Activated CD8-positive, alpha-beta T cell treated with anti-CD3 and anti-CD28 coated beads for 36 hours (primary cell): ENCODE results near the gene GAL3ST2. TPM values are rescaled to one million over a fixed set of nuclear protein-coding genes. Genes with fewer than 3 reads are reported as not detected.
"Not testable (repeated sequence)": the region's sequence is repeated elsewhere in the genome, so short reads cannot be mapped to it uniquely, and the experiment has no call there.

Experiments
- ATAC-seq: fragments of 200-7000 bp; cut with Tn5 transposase; one replicate; pipeline ENCODE4 v1.10.0; 2021; ENCODE audit warnings: mild to moderate bottlenecking, moderate library complexity
- CTCF ChIA-PET: fragments of 350-600 bp; sonication (Branson Sonifier 250); formaldehyde crosslinking; loops from one replicate; lab custom pipeline; 2021; ENCODE audit warnings: antibody characterized with exemption; lab: Charles Lee
- POLR2A ChIA-PET: fragments of 350-600 bp; sonication (Branson Sonifier 250); formaldehyde crosslinking; loops from one replicate; lab custom pipeline; 2021; ENCODE audit warnings: antibody characterized with exemption; lab: Charles Lee
- DNase-seq: peaks from one replicate; pipeline ENCODE4 v3.0.0-alpha.2; 2020
- H3K27ac Mint-ChIP-seq: one replicate; pipeline ENCODE4 v1.8.0; 2021; ENCODE audit warnings: mild to moderate bottlenecking, mixed read lengths
- H3K27me3 Mint-ChIP-seq: one replicate; pipeline ENCODE4 v1.8.0; 2021; ENCODE audit warnings: mixed read lengths
- H3K36me3 Mint-ChIP-seq: one replicate; pipeline ENCODE4 v1.8.0; 2021; ENCODE audit warnings: low read depth, mixed read lengths
- H3K4me1 Mint-ChIP-seq: one replicate; pipeline ENCODE4 v1.8.0; 2021; ENCODE audit warnings: low read depth, mixed read lengths
- H3K4me3 Mint-ChIP-seq: one replicate; pipeline ENCODE4 v1.8.0; 2021; ENCODE audit warnings: mild to moderate bottlenecking, moderate library complexity, mixed read lengths
- H3K9me3 Mint-ChIP-seq: one replicate; pipeline ENCODE4 v1.8.0; 2021; ENCODE audit warnings: mixed read lengths
- intact Hi-C: fragments of 100-400 bp; cut with micrococcal nuclease; formaldehyde crosslinking; loops from one replicate; pipeline ENCODE4 v1.10.0; 2022
- total RNA-seq, 2 experiments: library from RNA; stranded (reverse); gene quantifications; one replicate each; pipeline ENCODE4 v1.2.3, GENCODE V29; 2021
- TF ChIP-seq, protein P1 (sequence below): fragments of 200-600 bp; IDR thresholded peaks from one replicate; pipeline ENCODE4 v1.8.0; 2022; ENCODE audit warnings: antibody characterized with exemption, mild to moderate bottlenecking

Gene GAL3ST2
- total RNA-seq, 2 experiments from 2014 or later, result 0.89 to 0.95 TPM

DNA sequence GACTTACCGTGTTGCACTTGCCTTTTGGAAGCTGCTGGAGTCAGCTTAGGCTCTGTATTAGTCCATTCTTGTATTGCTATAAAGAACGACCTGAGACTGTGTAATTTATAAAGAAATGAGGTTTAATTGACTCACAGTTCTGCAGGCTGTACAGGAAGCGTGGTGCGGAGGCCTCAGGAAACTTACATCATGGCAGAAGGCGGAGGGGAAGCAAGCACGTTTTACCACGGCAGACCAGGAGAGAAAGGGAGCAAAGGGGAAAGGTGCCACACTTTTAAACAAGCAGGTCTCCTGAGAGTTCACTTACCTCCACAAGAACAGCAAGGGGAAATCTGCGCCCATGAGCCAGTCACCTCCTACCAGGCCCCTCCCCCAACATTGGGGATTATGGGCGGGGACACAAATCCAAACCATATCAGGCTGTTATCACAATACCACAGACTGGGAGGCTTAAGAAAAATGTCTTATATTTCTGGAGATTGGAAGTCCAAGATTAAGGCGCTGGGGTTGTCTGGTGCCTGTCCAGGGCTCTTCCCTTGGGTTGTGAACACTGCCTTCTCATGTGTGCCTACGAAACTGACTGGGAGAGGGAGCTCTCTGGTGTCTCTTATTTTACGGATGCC is 45.8 kb upstream of the GAL3ST2 start:
- no peak overlapping the region for H3K4me3 Mint-ChIP-seq
- no peaks in the 10 kb centered on the region for H3K9me3 Mint-ChIP-seq
- ChIA-PET POLR2A (interaction anchor here (1.0 to 4.2 kb wide), 4 partner anchors 8 to 42 kb away, joined by 3 to 15 read pairs (median 6); partner anchors contain the start of gene ING5), CTCF (interaction anchor here (1.0 to 5.4 kb wide), 5 partner anchors 10 to 148 kb away, joined by 4 to 38 read pairs (median 5); partner anchors contain the start of gene ING5)
- H3K27ac Mint-ChIP-seq, result peak overlapping the region; percentile 68
- H3K4me1 Mint-ChIP-seq, result peaks cover 31% of the 10 kb centered on the region
- H3K27me3 Mint-ChIP-seq, result no peaks in the 10 kb centered on the region
- TF ChIP-seq, protein P1, sequence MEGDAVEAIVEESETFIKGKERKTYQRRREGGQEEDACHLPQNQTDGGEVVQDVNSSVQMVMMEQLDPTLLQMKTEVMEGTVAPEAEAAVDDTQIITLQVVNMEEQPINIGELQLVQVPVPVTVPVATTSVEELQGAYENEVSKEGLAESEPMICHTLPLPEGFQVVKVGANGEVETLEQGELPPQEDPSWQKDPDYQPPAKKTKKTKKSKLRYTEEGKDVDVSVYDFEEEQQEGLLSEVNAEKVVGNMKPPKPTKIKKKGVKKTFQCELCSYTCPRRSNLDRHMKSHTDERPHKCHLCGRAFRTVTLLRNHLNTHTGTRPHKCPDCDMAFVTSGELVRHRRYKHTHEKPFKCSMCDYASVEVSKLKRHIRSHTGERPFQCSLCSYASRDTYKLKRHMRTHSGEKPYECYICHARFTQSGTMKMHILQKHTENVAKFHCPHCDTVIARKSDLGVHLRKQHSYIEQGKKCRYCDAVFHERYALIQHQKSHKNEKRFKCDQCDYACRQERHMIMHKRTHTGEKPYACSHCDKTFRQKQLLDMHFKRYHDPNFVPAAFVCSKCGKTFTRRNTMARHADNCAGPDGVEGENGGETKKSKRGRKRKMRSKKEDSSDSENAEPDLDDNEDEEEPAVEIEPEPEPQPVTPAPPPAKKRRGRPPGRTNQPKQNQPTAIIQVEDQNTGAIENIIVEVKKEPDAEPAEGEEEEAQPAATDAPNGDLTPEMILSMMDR, result no peak
- intact Hi-C loops, result loop anchor here (10.0 kb wide), 1 partner anchor 134 kb away; the partner anchor contains the start of gene RTP5
- DNase-seq, result peak; percentile 46
- peaks cover 6% of the 10 kb centered on the region for H3K36me3 Mint-ChIP-seq
- no peak for ATAC-seq

DNA sequence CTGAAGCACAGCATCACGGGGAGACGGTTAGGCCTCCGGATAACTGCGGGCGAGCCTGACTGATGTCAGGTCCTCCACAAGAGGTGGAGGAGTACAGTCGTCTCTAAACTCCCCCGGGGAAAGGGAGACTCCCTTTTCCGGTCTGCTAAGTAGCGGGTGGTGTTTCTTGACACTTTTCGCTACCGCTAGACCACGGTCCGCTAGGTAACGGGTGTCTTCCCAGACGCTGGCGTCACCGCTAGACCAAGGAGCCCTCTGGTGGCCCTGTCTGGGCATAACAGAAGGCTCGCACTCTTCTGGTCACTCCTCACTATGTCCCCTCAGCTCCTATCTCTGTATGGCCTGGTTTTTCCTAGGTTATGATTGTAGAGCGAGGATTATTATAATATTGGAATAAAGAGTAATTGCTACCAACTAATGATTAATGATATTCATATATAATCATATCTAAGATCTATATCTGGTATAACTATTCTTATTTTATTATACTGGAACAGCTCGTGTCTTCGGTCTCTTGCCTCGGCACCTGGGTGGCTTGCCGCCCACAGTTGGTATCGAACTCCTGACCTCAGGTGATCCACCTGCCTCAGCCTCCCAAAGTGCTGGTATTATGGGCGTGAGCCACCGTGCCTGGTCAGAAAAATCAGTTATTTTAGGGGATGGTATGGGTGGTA is 44.0 kb upstream of the GAL3ST2 start:
- CTCF ChIA-PET, result interaction anchor here (0.8 to 5.4 kb wide), 8 partner anchors 8 to 146 kb away, joined by 3 to 38 read pairs (median 4); partner anchors contain the start of genes ING5 and RTP5
- intact Hi-C loops, result loop anchor here (10.0 kb wide), 1 partner anchor 132 kb away; the partner anchor contains the start of gene RTP5
- H3K4me1 Mint-ChIP-seq, result peaks cover 39% of the 10 kb centered on the region
- H3K4me3 Mint-ChIP-seq, H3K27me3 Mint-ChIP-seq, H3K9me3 Mint-ChIP-seq, H3K27ac Mint-ChIP-seq, ATAC-seq: not testable (repeated sequence)
- POLR2A ChIA-PET, result interaction anchor here (0.7 kb wide), 1 partner anchor 17 kb away, joined by 3 read pairs; no protein-coding TSS in a partner anchor
- DNase-seq, result peak; percentile 77
- TF ChIP-seq, protein P1, result peak; percentile 57
- peaks cover 11% of the 10 kb centered on the region for H3K36me3 Mint-ChIP-seq

DNA sequence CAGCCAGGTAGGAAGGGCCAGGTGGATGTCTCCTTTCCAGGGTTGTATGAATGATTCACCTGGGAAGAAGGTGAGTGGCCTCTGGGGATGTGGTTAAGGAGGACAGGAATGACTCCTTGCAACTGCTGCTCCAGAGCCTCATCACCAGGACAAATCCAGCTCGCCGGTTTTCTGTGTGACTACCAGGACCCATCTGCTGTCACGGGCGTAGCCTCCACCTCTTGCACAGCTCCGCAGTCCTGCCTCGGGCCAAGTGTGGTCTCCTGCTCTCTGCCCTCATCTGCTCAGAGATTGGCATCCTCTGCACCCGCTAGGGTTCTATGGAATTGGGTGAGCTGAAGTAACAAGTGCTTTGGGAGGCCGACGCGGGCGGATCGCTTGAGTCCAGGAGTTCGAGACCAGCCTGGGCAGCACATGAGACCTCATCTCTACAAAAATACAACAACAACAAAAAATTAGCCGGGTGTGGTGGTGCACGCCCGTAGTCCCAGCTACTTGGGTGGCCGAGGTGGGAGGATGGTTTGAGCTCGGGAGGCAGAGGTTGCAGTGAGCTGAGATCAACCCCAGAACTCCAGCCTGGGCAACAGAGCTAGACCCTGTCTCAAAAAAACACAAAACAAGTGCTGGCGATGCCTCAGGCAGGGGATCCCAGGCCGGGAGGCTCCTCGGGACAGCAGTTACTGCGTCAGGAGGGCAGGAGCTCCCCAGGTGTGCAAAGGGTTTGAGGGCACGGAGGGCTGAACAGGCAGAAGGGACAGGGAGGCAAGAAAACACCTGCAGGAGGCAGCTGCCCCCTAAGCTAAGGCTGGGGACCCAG is 43.0 kb upstream of the GAL3ST2 start:
- Mint-ChIP-seq H3K27me3 (no peaks in the 10 kb centered on the region), H3K4me3 (peak overlapping the region; percentile 47), H3K9me3 (no peaks in the 10 kb centered on the region), H3K4me1 (peaks cover 44% of the 10 kb centered on the region), H3K27ac (no peak overlapping the region), H3K36me3 (peaks cover 16% of the 10 kb centered on the region)
- ChIA-PET POLR2A (interaction anchor here (1.3 to 2.9 kb wide), 5 partner anchors 9 to 148 kb away, joined by 6 to 15 read pairs (median 11); partner anchors contain the start of genes DTYMK, ING5 and RTP5), CTCF (interaction anchor here (0.7 to 5.4 kb wide), 9 partner anchors 10 to 145 kb away, joined by 3 to 38 read pairs (median 3); partner anchors contain the start of gene ING5)
- TF ChIP-seq, protein P1, result no peak
- ATAC-seq, result no peak
- DNase-seq, result no peak
- intact Hi-C loops, result loop anchor here (10.0 kb wide), 1 partner anchor 131 kb away; the partner anchor contains the start of gene RTP5

DNA sequence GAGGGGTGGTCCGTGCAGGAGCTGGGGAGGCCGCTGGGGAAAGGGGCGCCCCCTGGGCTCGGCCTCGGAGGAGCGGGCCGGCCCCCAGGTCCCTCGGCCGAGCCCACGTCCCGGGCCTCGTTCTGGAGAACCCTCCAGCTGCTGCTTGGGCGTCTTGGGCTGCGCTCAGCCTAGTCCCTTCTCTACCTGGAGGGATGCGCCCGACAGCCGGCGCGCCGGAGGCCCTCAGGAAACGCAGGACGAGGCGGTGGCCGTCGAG is 42.5 kb upstream of the GAL3ST2 start:
- TF ChIP-seq, protein P1, result no peak
- no peak overlapping the region for H3K27ac Mint-ChIP-seq
- ChIA-PET POLR2A (interaction anchor here (1.1 to 2.9 kb wide), 7 partner anchors 10 to 147 kb away, joined by 4 to 15 read pairs (median 8); partner anchors contain the start of genes DTYMK, ING5 and RTP5), CTCF (interaction anchor here (0.7 to 5.4 kb wide), 7 partner anchors 10 to 145 kb away, joined by 3 to 38 read pairs (median 5); partner anchors contain the start of gene ING5)
- peak; percentile 17 for ATAC-seq
- peaks cover 18% of the 10 kb centered on the region for H3K36me3 Mint-ChIP-seq
- H3K4me1 Mint-ChIP-seq, result peaks cover 49% of the 10 kb centered on the region
- peak overlapping the region; percentile 84 for H3K4me3 Mint-ChIP-seq
- H3K9me3 Mint-ChIP-seq, result no peaks in the 10 kb centered on the region
- intact Hi-C loops, result loop anchor here (10.0 kb wide), 1 partner anchor 131 kb away; the partner anchor contains the start of gene RTP5
- no peaks in the 10 kb centered on the region for H3K27me3 Mint-ChIP-seq
- DNase-seq, result no peak
